GM21381 (cell line): ENCODE measurements around the gene BCAP31.
"Not testable (repeated sequence)": the region's sequence is repeated elsewhere in the genome, so short reads cannot be mapped to it uniquely, and the experiment has no call there.

ENCODE experiments used
- ATAC-seq: cut with Tn5 transposase; IDR thresholded peaks from one replicate; pipeline ENCODE4 v1.9.1; 2021; ENCODE audit warnings: mild to moderate bottlenecking, moderate library complexity; ENCODE audit not compliant: unreplicated experiment

Gene BCAP31

GRCh38 chrX:153763298-153763932 lies 39.2 kb upstream of the BCAP31 start:
- no peak for ATAC-seq

GRCh38 chrX:153762626-153763173 lies 38.5 kb upstream of the BCAP31 start:
- no peak for ATAC-seq

DNA sequence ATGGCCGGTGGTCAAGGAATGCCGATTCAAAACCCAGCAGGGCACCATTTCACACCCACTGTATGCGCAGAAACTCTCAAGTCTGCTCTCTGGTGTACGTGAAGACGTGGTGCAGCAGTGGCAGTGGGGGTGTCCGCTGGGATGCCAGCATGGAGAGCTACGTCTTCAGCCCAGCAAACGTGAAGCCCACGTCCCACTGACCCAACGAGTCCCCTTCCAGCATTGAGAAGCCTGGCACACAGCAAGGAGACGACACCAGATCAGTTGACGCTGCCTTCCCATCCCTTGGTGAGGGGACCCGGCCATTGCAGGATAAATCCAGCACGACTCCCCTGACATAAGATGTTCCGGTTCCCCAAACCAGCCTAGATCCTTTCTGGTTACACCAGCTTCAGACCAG lies 37.7 kb upstream of the BCAP31 start:
- ATAC-seq, result no peak

DNA sequence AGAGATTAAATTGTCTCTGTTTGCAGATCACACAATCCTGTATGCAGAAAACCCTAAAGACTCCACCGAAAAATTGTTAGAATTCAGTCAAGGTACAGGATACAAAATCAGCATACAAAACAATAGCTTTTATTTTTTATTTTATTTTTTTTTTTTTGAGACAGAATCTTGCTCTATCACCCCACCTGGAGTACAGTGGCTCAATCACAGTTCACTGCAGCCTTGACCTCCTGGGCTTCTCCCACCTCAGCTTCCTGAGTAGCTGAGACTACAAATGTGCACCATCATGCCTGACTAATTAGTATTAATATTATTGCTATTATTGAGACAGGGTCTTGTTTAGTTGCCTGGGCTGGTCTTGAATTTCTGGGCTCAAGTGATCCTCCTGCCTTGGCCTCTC lies 30.9 kb upstream of the BCAP31 start:
- no peak for ATAC-seq

GRCh38 chrX:153750127-153750774 lies 26.1 kb upstream of the BCAP31 start:
- no peak for ATAC-seq

DNA sequence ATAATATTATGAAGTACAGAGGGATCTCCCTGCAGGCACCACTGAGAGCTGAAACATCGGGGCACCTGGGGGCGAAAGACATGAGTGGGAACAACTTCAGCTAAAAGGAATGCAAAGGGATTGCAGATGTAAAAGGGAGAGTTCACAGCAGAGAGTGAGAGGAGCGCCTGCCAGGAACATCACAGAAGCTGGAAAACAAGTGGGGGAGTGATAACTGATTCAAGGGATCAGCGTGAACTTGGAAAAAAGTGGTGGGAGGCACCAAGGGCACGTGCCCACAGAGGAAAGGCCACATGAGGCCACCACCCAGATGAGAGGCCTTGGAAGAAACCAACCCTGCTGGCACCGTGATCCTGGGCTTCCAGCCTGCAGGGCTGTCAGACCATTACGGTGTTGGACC lies 24.8 kb upstream of the BCAP31 start:
- ATAC-seq, result not testable (repeated sequence)

- not testable (repeated sequence) for ATAC-seq
Observed at GRCh38 chrX:153746991-153747390, 22.8 kb upstream of the BCAP31 start.

DNA sequence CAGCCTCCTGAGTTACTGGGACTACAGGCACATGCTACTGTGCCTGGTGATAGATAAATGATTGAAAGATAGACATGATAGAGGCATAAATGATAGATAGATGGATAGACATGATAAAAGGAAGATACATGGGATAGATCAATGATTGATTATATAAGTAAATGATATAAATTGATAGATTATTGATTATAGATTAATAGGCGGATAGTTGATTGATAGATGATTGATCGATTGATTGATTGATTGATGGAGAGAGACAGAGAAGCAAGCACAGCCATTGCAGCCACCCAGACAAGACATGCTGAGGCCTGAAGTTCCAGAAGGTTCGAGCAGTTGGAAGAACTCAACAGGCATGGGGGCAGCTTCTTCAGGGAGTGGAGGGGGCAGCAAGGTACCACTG lies 22.2 kb upstream of the BCAP31 start:
- no peak for ATAC-seq

GRCh38 chrX:153745067-153745433 lies 20.9 kb upstream of the BCAP31 start:
- not testable (repeated sequence) for ATAC-seq

- ATAC-seq, result no peak
Observed at GRCh38 chrX:153744210-153745066, 20.3 kb upstream of the BCAP31 start.

- not testable (repeated sequence) for ATAC-seq
Observed at GRCh38 chrX:153743468-153744209, 19.5 kb upstream of the BCAP31 start.

- ATAC-seq, result not testable (repeated sequence)
Observed at GRCh38 chrX:153742796-153743467, 18.7 kb upstream of the BCAP31 start.

- ATAC-seq, result not testable (repeated sequence)
Observed at GRCh38 chrX:153742111-153742510, 17.9 kb upstream of the BCAP31 start.

GRCh38 chrX:153741446-153741845 lies 17.3 kb upstream of the BCAP31 start:
- no peak for ATAC-seq

DNA sequence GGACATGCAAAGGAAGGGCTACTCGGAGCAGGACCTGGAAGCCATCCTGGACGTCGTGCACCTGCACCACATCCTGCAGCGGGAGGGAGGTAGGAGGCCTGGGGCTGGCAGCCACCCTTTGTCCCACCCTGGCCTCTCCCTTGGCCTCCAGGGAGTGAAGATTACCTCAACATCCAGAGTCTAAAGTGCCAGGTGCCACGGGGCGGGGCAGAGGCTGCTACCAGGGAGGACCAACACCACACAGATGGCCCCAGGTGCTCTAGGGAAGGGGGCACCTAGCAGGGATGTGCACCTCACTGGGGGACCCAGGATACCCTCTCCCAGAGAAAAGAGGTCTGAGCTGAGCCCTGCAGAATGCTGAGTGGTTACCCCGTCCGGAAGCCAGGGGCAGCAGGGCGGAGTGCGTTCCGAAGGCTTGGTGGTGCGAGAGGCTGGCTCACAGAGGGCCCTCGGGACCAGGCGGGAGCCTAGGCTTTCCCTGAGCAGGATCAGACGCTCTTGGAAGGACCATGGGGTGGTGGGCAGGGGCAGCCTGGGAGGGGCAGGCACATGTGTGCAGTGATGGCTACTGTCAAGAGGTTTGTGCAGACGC lies 16.5 kb upstream of the BCAP31 start:
- ATAC-seq, result no peak

DNA sequence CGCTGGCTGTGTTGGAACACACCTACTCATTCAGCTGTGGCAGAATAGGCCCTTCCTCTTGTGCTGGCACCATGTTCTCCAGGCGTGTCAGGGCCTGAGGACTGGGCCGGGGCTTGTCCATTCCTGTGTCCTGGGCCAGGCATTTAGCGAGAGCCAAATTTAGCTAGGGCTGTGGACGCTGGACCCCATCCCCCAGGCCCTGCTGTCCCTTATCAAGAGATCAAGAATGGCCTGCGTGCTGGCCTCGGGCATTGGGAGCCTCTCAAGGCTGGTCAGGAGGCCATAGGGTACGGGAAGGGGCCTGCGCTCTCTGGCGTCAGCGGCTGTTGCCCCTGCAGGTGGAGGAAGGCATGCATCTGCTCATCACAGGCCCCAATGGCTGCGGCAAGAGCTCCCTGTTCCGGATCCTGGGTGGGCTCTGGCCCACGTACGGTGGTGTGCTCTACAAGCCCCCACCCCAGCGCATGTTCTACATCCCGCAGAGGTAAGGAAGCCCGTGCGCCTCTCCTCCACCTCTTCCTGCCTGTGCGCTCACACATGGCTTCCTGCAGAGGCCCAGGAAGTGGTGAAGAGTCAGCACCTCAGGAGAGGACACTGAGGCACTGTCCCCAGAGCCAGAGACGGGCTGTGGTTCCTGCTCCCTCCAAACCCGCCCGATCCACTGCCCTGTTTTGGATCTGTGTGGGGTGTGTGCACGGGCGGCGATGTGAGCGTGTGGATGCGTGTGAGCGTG lies 15.7 kb upstream of the BCAP31 start:
- ATAC-seq, result no peak

DNA sequence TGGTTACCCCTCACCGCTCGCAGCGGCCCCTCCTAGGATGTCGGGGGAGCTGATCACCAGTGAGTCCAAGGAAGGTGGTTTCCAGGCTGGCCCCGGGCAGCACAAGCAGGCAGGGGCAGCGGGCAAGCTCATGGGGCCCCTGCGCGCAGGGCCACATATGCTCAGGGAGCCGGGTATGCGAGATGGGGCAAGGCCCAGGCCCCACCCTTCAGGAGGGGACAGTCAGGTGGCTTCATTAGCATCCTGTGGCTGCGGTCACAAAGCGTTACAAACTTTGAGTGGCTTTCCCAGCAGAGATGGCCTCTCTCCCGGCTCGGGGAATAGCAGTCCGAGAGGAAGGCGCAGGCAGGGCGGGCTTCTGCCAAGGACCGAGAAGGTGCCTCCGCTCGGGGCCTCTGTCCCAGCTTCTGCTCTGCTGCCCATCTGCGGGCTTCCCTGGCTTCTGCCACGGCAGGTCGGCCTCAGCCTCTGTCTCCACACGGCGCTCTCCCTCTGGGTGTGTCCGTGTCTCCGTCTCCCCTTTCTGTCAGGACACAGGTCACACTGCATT lies 13.9 kb upstream of the BCAP31 start:
- no peak for ATAC-seq

DNA sequence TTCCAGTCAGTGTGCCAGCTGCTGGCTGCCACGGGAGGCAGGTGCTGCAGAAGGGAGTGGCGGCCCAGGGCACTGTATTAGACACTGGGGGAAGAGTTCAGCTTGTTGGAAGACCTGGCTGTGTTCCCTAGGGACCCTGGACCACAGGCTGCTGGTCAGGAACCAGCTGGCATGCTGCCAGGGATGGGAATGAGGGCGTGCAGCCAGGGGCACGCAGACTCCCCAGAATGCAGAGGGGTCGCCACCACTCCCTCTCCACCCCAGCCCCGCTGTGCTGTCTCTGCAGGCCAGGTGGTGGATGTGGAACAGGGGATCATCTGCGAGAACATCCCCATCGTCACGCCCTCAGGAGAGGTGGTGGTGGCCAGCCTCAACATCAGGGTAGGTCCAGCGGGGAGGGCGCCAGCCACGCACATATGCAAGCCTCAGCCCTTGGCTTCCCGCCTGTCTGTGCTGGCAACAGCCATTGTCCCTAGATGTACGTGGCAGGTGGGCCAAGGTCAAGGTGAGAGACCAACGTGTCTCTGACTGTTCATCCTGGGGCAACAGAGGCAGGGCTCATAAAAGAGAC lies 12.8 kb upstream of the BCAP31 start:
- ATAC-seq, result no peak
